M059J (cell line): Measurements from ENCODE around the gene PSRC1. TPM values are rescaled to one million over a fixed set of nuclear protein-coding genes. Genes with fewer than 3 reads are reported as not detected.
A peak's percentile ranks its signal among the peaks of the same experiment; 100 is the strongest.

Experiments used
- DNase-seq: peaks from one replicate; pipeline ENCODE4 v3.0.0-alpha.2; 2012; ENCODE audit warnings: low read depth
- total RNA-seq: library from RNA; depleted of rRNA; stranded (reverse); fragments of >200 nt; shearing (Covaris generic); gene quantifications from 2 replicates; pipeline ENCODE4 v1.2.3, GENCODE V29; 2014

Gene PSRC1
- total RNA-seq, 1 experiment from 2014 or later: 83.5 TPM

DNA sequence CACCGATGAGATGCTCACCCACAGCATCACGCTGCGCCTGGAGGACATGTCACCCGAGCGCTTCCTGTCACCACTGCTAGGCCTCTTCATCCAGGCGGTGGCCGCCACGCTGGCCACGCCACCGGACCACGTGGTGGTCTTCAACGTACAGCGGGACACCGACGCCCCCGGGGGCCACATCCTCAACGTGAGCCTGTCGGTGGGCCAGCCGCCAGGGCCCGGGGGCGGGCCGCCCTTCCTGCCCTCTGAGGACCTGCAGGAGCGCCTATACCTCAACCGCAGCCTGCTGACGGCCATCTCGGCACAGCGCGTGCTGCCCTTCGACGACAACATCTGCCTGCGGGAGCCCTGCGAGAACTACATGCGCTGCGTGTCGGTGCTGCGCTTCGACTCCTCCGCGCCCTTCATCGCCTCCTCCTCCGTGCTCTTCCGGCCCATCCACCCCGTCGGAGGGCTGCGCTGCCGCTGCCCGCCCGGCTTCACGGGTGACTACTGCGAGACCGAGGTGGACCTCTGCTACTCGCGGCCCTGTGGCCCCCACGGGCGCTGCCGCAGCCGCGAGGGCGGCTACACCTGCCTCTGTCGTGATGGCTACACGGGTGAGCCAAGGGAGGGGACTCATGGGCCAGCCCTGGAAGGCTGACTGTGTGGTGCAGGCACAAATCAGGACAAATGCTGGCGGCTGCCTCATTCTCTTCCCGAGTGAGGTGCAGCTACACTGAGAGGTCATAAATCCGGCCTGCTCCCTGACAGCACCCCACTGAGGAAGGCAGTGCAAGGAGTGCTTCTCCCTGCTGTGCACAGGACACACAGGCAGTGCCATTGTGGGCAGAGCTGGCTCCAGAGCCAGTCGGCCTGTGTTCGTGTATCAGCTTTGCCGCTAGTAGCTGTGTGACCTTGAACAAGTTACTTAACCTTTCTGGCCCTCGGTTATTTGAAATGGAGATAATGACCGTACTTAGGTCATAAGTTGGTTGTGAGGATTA lies 24.2 kb downstream of the PSRC1 start:
- DNase-seq: no peak

DNA sequence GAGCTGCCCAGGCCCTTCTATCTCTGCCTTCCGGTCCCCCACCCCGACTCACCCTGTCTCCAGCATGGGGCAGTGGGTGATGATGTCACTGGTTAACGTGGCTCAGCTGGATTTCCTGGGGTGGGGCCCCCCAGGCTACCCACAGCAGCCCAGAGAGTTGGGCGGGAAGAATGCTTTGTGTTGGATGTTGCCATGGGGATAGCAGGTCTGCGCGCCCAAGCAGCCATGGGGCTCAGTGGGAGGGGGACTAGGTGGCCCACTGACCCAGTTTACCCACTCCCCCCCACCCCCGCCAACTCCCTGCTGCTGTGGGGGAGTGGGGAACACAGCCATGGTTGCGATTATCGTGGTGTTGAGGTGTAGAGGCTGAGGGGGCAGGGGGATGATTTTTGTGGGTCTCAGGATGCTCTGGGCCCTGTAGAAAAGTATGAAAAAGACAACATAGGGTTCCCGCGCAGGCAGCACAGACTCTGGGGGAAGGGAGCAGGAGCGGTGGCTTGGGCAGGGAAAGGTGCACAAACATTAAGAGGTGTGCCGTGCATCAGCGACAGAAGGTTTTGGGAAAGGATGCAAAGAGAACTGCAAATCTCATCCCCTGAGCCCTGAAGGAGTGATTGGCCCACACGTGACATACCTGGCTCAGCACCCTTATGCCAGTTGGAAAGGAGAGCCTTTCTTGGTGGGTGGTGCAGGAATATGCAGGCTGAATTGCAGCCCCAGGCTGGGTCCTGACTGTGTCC lies 25.1 kb downstream of the PSRC1 start:
- DNase-seq: no peak

DNA sequence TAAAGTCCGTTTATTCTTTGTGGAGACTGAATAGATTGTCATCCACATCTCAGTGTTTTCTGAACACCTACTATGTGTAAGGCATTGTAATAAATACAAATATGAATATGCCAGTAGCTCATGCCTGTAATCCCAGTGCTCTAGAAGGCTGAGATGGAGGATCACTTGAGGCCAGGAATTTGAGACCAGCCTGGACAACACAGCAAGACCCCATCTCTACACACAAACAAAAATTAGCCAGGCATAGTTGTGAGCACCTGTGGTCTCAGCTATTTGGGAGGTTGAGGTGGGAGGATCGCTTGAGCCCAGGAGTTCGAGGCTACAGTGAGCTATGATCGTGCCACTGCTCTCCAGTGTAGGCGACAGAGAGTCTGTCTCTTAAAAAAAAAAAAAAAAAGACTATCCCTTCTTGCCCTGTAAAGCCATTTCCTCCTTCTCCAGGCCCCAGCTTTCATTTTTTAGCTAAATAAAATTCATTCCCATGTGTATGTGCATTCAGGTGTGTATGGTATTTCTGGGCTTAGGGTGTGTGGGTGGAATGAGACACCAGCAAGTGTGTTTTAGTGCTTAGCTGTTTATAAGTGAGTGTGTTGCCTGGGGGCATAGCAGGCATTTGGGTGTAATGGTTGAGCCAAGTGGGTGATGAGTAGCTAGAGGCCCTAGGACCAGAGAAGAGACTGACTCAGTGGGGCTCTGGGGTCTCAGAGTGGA lies 25.8 kb downstream of the PSRC1 start:
- peak; percentile 96 for DNase-seq

DNA sequence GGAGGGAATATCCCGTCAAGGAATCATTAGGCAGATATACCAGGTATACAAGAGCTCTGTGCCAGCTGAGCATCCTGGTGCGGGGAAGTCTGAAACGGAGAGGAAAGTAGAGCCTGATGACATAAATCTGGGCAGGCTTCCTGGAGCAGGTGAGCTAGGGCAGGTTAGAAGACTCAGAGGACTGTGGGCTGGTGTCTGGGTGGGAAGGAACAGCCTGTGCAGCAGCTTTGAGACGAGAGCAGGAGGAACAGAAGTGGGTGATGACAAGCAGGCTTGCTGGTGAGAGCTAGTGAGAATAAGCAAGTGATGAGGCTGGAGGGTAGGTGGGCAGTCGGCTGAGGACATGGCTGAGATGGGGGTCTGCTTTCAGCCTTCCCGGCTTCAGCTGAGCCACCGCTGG lies 26.9 kb downstream of the PSRC1 start:
- no peak for DNase-seq

DNA sequence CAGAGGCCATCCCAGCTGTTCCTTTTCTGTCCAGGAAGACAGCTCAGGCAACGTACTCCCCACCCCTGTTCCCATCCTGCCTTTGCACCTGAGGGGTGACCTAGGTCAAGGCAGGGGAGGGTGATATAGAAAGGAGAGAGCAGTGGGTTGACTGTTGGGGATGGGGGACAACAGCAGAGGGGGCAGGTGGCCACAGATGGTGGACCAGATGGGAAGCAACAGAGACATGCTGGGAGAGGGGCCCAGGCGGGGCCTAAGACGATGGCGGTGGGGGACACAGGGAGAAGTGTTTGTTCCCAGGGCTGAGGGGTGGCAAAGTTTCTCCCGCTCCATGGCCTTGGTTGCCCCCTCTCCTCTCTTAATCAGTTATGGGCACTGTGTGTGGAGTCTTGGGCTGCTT lies 27.3 kb downstream of the PSRC1 start:
- no peak for DNase-seq

DNA sequence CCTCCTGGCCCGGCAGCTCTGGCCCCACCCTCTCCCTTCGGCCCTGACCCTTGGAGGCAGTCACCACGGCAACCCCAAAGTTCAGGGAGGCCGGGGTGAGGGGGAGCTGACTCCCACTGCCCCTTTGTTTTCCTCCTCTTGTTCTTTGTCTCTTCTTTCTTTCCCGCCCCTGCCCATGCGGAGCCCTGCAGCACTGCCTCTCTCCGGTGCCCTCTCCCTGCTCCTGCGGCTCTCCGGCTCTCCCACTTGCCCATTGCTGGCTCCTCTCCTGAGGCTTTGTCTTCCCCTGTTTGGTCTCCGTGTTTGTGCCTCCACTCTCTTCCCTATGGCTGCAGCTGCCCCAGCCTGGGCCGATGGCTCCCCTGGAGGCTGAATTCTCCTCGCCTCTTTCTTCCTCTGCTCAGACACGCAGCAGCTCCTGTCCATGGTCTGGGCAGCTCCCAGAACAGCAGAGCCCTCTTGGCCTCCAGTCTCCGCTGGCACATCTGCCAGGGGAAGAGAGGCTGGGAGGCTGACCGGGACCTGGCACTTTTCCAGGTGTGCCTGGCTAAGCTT lies 27.8 kb downstream of the PSRC1 start:
- no peak for DNase-seq

DNA sequence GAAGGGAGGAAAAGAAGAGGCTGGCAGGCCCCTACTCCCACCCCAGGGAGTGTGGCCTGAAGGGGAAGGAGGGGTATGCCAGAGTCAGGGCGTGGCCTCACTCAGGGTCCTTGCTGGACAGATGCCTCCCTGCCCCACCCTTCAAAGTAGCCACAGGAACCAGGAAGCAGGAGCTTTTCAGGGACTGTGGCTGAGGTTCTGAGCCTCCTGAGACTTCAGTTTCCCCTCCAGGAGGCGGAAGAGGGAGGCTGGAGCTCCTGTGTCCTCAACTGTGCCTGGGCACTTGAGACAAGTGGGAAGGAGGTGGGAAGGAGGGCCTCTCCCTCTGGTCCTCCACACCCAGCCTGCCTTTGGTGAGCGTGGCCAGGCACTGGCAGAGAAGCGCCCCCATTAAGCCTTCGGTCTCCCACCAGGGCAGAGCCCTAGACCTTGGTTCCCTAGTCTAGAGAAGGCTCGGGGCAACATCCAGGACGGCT lies 28.3 kb downstream of the PSRC1 start:
- no peak for DNase-seq

DNA sequence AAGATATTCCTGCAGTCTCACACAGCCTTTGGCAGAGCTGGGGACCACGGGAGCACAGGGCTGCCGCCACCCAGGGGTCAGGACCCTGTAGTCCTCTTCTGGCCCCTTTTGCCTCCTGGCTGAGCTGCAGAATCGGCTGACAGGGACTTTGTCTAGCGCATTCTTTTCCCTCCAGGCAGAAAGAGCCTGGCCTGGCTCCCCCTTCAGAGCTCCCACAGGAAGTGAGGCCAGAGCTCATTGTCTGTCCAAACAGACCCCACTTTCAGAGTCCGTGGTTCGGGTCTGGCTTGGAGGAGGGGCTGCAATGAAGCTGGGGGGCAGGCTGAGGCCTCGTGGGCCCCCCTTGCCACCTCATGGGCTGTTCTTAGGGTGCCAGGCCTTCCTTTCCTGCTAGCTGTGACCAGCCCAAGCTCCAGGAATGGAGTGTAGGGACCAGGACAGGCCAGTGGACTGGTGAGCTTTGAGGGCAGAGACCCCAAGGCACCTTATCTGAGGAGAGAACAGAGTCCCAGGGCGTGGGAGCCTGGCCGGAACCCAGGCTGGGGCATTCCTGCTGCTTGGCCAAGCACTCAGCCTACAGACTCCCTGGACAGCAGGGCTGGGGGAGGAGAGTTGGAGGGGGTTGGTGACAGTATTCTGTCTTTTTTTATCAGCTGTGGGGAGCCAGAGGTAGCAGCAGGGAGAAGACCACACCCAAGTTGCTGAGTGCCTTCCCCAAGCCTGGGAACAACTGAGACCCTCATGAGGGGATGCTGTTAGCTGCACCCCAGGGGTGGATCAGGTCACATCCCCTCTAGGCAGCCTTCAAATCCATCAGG lies 28.9 kb downstream of the PSRC1 start:
- DNase-seq: peak; percentile 59

DNA sequence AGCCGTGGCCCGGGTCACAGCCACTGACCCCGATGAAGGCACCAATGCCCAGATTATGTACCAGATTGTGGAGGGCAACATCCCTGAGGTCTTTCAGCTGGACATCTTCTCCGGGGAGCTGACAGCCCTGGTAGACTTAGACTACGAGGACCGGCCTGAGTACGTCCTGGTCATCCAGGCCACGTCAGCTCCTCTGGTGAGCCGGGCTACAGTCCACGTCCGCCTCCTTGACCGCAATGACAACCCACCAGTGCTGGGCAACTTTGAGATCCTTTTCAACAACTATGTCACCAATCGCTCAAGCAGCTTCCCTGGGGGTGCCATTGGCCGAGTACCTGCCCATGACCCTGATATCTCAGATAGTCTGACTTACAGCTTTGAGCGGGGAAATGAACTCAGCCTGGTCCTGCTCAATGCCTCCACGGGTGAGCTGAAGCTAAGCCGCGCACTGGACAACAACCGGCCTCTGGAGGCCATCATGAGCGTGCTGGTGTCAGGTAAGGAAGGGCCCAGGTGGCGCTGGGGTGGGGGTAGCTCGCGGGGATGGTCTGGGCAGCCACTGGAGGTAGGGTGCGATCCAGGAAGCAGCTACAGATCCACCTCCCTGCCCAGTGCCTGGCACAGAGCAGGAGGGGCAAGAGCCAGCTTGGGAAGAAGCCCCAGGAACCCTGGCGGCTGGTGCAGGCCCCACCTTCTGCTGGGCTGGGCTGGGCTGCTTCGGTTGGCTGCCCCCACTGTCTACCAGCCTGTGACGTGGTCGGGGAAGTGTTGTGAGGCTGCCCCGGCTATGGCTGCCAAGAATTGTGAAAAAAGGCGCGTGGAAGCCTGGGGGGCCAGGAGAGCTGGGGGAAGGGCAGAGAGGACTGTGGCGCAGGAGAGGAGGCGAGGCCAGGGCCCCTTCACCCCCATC lies 29.8 kb downstream of the PSRC1 start:
- no peak for DNase-seq

DNA sequence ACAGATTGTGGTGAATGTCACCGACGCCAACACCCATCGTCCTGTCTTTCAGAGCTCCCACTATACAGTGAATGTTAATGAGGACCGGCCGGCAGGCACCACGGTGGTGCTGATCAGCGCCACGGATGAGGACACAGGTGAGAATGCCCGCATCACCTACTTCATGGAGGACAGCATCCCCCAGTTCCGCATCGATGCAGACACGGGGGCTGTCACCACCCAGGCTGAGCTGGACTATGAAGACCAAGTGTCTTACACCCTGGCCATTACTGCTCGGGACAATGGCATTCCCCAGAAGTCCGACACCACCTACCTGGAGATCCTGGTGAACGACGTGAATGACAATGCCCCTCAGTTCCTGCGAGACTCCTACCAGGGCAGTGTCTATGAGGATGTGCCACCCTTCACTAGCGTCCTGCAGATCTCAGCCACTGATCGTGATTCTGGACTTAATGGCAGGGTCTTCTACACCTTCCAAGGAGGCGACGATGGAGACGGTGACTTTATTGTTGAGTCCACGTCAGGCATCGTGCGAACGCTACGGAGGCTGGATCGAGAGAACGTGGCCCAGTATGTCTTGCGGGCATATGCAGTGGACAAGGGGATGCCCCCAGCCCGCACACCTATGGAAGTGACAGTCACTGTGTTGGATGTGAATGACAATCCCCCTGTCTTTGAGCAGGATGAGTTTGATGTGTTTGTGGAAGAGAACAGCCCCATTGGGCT lies 30.6 kb downstream of the PSRC1 start:
- DNase-seq: no peak

DNA sequence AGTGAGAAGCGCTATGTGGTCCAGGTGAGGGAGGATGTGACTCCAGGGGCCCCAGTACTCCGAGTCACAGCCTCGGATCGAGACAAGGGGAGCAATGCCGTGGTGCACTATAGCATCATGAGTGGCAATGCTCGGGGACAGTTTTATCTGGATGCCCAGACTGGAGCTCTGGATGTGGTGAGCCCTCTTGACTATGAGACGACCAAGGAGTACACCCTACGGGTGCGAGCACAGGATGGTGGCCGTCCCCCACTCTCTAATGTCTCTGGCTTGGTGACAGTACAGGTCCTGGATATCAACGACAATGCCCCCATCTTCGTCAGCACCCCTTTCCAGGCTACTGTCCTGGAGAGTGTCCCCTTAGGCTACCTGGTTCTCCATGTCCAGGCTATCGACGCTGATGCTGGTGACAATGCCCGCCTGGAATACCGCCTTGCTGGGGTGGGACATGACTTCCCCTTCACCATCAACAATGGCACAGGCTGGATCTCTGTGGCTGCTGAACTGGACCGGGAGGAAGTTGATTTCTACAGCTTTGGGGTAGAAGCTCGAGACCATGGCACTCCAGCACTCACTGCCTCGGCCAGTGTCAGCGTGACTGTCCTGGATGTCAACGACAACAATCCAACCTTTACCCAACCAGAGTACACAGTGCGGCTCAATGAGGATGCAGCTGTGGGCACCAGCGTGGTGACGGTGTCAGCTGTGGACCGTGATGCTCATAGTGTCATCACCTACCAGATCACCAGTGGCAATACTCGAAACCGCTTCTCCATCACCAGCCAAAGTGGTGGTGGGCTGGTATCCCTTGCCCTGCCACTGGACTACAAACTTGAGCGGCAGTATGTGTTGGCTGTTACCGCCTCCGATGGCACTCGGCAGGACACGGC lies 31.4 kb downstream of the PSRC1 start:
- no peak for DNase-seq

DNA sequence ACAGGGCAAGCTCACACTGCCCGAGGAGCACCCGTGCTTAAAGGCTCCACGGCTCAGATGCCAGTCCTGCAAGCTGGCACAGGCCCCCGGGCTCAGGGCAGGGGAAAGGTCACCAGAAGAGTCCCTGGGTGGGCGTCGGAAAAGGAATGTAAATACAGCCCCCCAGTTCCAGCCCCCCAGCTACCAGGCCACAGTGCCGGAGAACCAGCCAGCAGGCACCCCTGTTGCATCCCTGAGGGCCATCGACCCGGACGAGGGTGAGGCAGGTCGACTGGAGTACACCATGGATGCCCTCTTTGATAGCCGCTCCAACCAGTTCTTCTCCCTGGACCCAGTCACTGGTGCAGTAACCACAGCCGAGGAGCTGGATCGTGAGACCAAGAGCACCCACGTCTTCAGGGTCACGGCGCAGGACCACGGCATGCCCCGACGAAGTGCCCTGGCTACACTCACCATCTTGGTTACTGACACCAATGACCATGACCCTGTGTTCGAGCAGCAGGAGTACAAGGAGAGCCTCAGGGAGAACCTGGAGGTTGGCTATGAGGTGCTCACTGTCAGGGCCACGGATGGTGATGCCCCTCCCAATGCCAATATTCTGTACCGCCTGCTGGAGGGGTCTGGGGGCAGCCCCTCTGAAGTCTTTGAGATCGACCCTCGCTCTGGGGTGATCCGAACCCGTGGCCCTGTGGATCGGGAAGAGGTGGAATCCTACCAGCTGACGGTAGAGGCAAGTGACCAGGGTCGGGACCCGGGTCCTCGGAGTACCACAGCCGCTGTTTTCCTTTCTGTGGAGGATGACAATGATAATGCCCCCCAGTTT lies 32.3 kb downstream of the PSRC1 start:
- no peak for DNase-seq

DNA sequence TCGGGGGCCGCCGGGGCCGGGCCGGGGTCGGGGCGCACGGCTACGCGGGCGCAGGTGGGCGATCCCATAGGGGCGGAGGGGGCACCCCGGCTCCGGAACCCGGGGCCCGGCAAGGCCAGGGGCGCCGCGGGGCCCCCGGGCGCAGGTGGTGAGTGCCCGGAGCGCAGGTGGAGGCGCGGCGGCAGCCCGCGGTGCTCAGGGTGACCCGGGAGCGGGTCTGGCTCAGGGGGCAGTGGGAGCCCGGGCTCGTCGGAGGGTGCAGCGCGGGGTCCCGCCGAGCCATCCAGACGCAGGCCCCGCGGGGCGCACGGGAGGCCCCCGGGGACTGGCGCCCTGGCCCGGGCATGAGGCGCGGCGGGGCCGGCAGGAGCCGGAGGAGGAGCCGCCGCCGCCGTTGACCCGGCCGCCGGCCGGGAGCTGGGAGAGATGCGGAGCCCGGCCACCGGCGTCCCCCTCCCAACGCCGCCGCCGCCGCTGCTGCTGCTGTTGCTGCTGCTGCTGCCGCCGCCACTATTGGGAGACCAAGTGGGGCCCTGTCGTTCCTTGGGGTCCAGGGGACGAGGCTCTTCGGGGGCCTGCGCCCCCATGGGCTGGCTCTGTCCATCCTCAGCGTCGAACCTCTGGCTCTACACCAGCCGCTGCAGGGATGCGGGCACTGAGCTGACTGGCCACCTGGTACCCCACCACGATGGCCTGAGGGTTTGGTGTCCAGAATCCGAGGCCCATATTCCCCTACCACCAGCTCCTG lies 33.1 kb downstream of the PSRC1 start:
- DNase-seq: no peak

DNA sequence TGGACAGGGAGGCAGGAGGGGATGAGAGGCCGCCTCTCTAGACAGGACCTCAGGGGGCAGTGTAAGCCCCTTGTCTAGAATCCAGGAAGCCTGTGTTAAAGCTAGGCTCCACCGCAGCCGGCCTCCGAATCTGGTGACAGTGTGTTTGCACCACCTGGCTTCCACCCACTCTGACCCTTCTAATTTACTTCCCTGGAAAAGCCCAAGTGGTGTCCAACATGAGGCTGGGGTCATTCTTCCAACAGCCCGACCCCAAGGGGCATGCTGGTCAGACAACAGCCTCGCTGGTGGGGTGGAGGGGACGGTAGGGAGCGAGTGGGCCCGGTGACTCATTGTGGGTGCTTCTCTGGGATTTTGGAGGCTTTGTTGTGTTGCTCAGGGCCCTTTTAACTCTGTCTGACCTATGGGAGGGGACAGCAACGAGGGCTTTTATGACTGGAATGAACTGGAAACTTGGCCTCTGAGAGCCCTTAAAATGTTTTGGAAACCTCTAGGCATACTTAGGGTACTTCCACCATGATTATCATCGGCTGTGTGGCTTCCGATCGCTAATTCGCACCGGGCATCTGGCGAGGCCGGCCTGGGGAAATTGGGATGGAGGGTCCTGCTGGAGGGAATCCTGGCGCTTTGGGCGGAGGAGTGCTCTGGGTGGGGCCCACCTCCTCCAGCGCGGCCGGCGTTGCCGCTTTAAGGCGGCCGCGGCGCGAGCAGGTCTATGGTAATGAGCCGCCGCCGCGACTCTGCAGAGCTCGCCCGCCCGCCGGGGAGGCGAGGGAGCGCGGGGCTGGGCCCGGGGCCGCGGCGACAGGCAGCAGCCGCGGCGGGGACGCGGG lies 33.9 kb downstream of the PSRC1 start, which contains the start of gene CELSR2:
TSS of gene CELSR2 (plus strand) at position 743 of the 833 bp plus-strand sequence. CDS start 541 bp downstream, outside the sequence.
- peak; percentile 65 for DNase-seq

DNA sequence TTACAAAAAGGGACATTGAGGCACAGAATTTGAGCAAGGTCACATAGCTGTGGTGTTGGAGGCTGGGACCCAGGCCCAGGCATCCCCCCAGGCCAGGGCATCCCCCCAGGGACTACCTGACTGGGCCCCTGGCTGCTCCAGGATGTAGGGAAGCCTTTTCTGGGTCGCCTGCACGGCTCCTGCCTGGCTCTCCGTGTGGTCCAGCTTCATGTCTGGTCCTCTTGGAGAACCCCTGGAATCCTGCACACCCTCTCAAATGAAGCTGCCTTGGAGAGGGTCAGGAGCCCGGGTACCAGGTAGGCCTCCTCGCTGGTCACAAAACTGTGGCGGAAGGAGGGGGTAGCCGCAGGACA lies 34.5 kb downstream of the PSRC1 start:
- no peak for DNase-seq
